ENCODE results near the gene SRF.

SRF gene

DNA sequence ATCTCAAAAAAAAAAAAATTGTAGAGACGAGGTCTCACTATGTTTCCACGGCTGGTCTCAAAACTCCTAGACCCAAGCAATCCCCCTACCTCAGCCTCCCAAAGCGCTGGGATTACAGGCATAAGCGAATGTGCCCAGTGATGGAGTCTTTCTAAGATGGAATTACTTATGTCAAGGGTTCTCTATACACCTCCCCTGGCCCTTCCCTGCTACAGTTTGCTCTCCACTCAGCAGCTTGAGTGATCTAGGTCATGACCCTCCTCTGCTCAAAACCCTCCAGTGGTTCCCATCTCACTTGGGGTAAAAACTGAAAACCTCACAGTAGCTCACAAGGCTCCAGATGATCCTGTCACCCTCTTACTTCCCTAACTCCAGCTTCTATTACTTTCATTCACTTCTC, 60.0 kb downstream of the SRF start:
- no peak overlapping the region for H3K4me3 Mint-ChIP-seq
- H3K9me3 Mint-ChIP-seq: no peaks in the 10 kb centered on the region
- H3K27ac Mint-ChIP-seq: no peak overlapping the region
- H3K36me3 Mint-ChIP-seq: peaks cover 9% of the 10 kb centered on the region
- H3K4me1 Mint-ChIP-seq: peaks cover 35% of the 10 kb centered on the region
- ATAC-seq: no peak
- H3K27me3 Mint-ChIP-seq: peaks cover 24% of the 10 kb centered on the region
